Measurements from ENCODE around the gene PAOX.

PAOX gene

GRCh38 chr10:133379152-133379800 is at the start of gene PAOX:
Gene PAOX, plus strand, starts transcription at chr10:133379262. Its CDS starts 55 bp downstream, at chr10:133379317.
- intact Hi-C loops (cut with micrococcal nuclease), result loop anchor here (2.0 kb wide), 1 partner anchor 20 kb away; the partner anchor contains the start of gene FUOM
- peak within 1 kb of the TSS; percentile 93 for H3K27ac Mint-ChIP-seq
- peak within 1 kb of the TSS; percentile 80 for H3K4me3 Mint-ChIP-seq
- peaks cover 4% of the 10 kb centered on the region for H3K27me3 Mint-ChIP-seq
- no peaks in the 10 kb centered on the region for H3K9me3 Mint-ChIP-seq
- H3K36me3 Mint-ChIP-seq (ENCODE audit: low read depth), result peaks cover 43% of the 10 kb centered on the region
- peaks cover 58% of the 10 kb centered on the region for H3K4me1 Mint-ChIP-seq (ENCODE audit: low read depth)

GRCh38 chr10:133329491-133330202 is 49.4 kb upstream of the PAOX start:
- peak overlapping the region; percentile 68 for H3K4me3 Mint-ChIP-seq
- no peak overlapping the region for H3K27ac Mint-ChIP-seq
- intact Hi-C loops (cut with micrococcal nuclease), result loop anchor here (5.0 kb wide), 1 partner anchor 188 kb away; no protein-coding TSS in a partner anchor
- H3K27me3 Mint-ChIP-seq, result peaks cover 86% of the 10 kb centered on the region
- H3K9me3 Mint-ChIP-seq, result no peaks in the 10 kb centered on the region
- peaks cover 28% of the 10 kb centered on the region for H3K4me1 Mint-ChIP-seq (ENCODE audit: low read depth)
- no peaks in the 10 kb centered on the region for H3K36me3 Mint-ChIP-seq (ENCODE audit: low read depth)

GRCh38 chr10:133332936-133333699 is 45.9 kb upstream of the PAOX start:
- Mint-ChIP-seq H3K4me1 (ENCODE audit: low read depth) (peaks cover 17% of the 10 kb centered on the region), H3K27me3 (peaks cover 66% of the 10 kb centered on the region), H3K36me3 (ENCODE audit: low read depth) (no peaks in the 10 kb centered on the region), H3K27ac (no peak overlapping the region), H3K4me3 (no peak overlapping the region), H3K9me3 (no peaks in the 10 kb centered on the region)
- intact Hi-C loops (cut with micrococcal nuclease), result no loop called here

- Mint-ChIP-seq H3K27me3 (peaks cover 50% of the 10 kb centered on the region), H3K27ac (no peak overlapping the region), H3K4me1 (ENCODE audit: low read depth) (peaks cover 16% of the 10 kb centered on the region), H3K4me3 (peak overlapping the region; percentile 58), H3K36me3 (ENCODE audit: low read depth) (no peaks in the 10 kb centered on the region), H3K9me3 (no peaks in the 10 kb centered on the region)
- intact Hi-C loops (cut with micrococcal nuclease), result no loop called here
Measured at GRCh38 chr10:133334503-133335245, 44.4 kb upstream of the PAOX start.

- no peaks in the 10 kb centered on the region for H3K9me3 Mint-ChIP-seq
- H3K27me3 Mint-ChIP-seq, result peaks cover 44% of the 10 kb centered on the region
- intact Hi-C loops (cut with micrococcal nuclease), result no loop called here
- no peak overlapping the region for H3K27ac Mint-ChIP-seq
- H3K4me1 Mint-ChIP-seq (ENCODE audit: low read depth), result peaks cover 12% of the 10 kb centered on the region
- peak overlapping the region; percentile 38 for H3K4me3 Mint-ChIP-seq
- no peaks in the 10 kb centered on the region for H3K36me3 Mint-ChIP-seq (ENCODE audit: low read depth)
Measured at GRCh38 chr10:133335246-133336117, 43.6 kb upstream of the PAOX start.

GRCh38 chr10:133336118-133336576 is 42.9 kb upstream of the PAOX start:
- H3K9me3 Mint-ChIP-seq, result no peaks in the 10 kb centered on the region
- H3K27ac Mint-ChIP-seq, result no peak overlapping the region
- peaks cover 12% of the 10 kb centered on the region for H3K4me1 Mint-ChIP-seq (ENCODE audit: low read depth)
- intact Hi-C loops (cut with micrococcal nuclease), result no loop called here
- peaks cover 40% of the 10 kb centered on the region for H3K27me3 Mint-ChIP-seq
- H3K36me3 Mint-ChIP-seq (ENCODE audit: low read depth), result no peaks in the 10 kb centered on the region
- H3K4me3 Mint-ChIP-seq, result no peak overlapping the region

GRCh38 chr10:133336577-133337369 is 42.3 kb upstream of the PAOX start, which contains the start of gene CALY:
Gene CALY, minus strand, starts transcription at chr10:133336896. Its CDS starts 7,907 bp downstream, at chr10:133328989.
- peak within 1 kb of the TSS; percentile 38 for H3K4me3 Mint-ChIP-seq
- intact Hi-C loops (cut with micrococcal nuclease), result no loop called here
- H3K9me3 Mint-ChIP-seq, result no peaks in the 10 kb centered on the region
- peaks cover 12% of the 10 kb centered on the region for H3K4me1 Mint-ChIP-seq (ENCODE audit: low read depth)
- H3K36me3 Mint-ChIP-seq (ENCODE audit: low read depth), result no peaks in the 10 kb centered on the region
- peaks cover 40% of the 10 kb centered on the region for H3K27me3 Mint-ChIP-seq
- H3K27ac Mint-ChIP-seq, result no peak within 1 kb of the TSS

- no peak overlapping the region for H3K4me3 Mint-ChIP-seq
- H3K36me3 Mint-ChIP-seq (ENCODE audit: low read depth), result no peaks in the 10 kb centered on the region
- H3K27ac Mint-ChIP-seq, result no peak overlapping the region
- intact Hi-C loops (cut with micrococcal nuclease), result no loop called here
- H3K27me3 Mint-ChIP-seq, result peaks cover 38% of the 10 kb centered on the region
- H3K4me1 Mint-ChIP-seq (ENCODE audit: low read depth), result peaks cover 11% of the 10 kb centered on the region
- H3K9me3 Mint-ChIP-seq, result no peaks in the 10 kb centered on the region
Measured at GRCh38 chr10:133337370-133337725, 41.7 kb upstream of the PAOX start.

- H3K4me3 Mint-ChIP-seq, result no peak overlapping the region
- no peaks in the 10 kb centered on the region for H3K36me3 Mint-ChIP-seq (ENCODE audit: low read depth)
- intact Hi-C loops (cut with micrococcal nuclease), result no loop called here
- no peaks in the 10 kb centered on the region for H3K9me3 Mint-ChIP-seq
- H3K4me1 Mint-ChIP-seq (ENCODE audit: low read depth), result peaks cover 5% of the 10 kb centered on the region
- peaks cover 34% of the 10 kb centered on the region for H3K27me3 Mint-ChIP-seq
- no peak overlapping the region for H3K27ac Mint-ChIP-seq
Measured at GRCh38 chr10:133338080-133339071, 40.7 kb upstream of the PAOX start.

- Mint-ChIP-seq H3K27me3 (peaks cover 37% of the 10 kb centered on the region), H3K4me1 (ENCODE audit: low read depth) (peaks cover 2% of the 10 kb centered on the region), H3K27ac (no peak overlapping the region), H3K4me3 (no peak overlapping the region), H3K36me3 (ENCODE audit: low read depth) (no peaks in the 10 kb centered on the region), H3K9me3 (no peaks in the 10 kb centered on the region)
- intact Hi-C loops (cut with micrococcal nuclease), result no loop called here
Measured at GRCh38 chr10:133339708-133340380, 39.2 kb upstream of the PAOX start.

- Mint-ChIP-seq H3K4me1 (ENCODE audit: low read depth) (no peaks in the 10 kb centered on the region), H3K9me3 (no peaks in the 10 kb centered on the region), H3K4me3 (no peak overlapping the region), H3K36me3 (ENCODE audit: low read depth) (no peaks in the 10 kb centered on the region), H3K27ac (no peak overlapping the region), H3K27me3 (peaks cover 45% of the 10 kb centered on the region)
- intact Hi-C loops (cut with micrococcal nuclease), result no loop called here
Measured at GRCh38 chr10:133341983-133342382, 37.1 kb upstream of the PAOX start.

All from dendritic cell treated with granulocyte-macrophage colony-stimulating factor and Interleukin-4, amounts not matched to agents 40 ng/mL and 50 ng/mL, for 4 days (primary cell).